Osteoblast (primary cell): Measurements from ENCODE around the gene RNF224. TPM values are rescaled to one million over a fixed set of nuclear protein-coding genes. Genes with fewer than 3 reads are reported as not detected.

Experiments used
- DNase-seq: peaks from one replicate; pipeline ENCODE4 v3.0.0; 2011; ENCODE audit warnings: low spot score, mixed read lengths; ENCODE audit not compliant: insufficient read length; ENCODE audit errors: missing footprints
- H2AFZ ChIP-seq: 2 replicates; pipeline ENCODE4 v1.6.0; 2011; ENCODE audit warnings: mild to moderate bottlenecking, low read length
- H3K27ac ChIP-seq: 2 replicates; pipeline ENCODE4 v1.5.1; 2011; ENCODE audit warnings: mild to moderate bottlenecking, low read depth, low read length, moderate library complexity
- H3K27me3 ChIP-seq: 2 replicates; pipeline ENCODE4 v1.6.0; 2012; ENCODE audit warnings: mild to moderate bottlenecking, control low read depth, inconsistent platforms, low read length, moderate library complexity; ENCODE audit not compliant: insufficient read depth
- H3K36me3 ChIP-seq: 2 replicates; pipeline ENCODE4 v1.5.1; 2011; ENCODE audit warnings: mild to moderate bottlenecking, low read length, control low read depth, moderate library complexity; ENCODE audit not compliant: insufficient read depth
- H3K4me1 ChIP-seq: 2 replicates; pipeline ENCODE4 v1.5.1; 2011; ENCODE audit warnings: mild to moderate bottlenecking, low read length, control low read depth, moderate library complexity; ENCODE audit not compliant: insufficient read depth
- H3K4me2 ChIP-seq: 2 replicates; pipeline ENCODE4 v1.6.0; 2011; ENCODE audit warnings: mild to moderate bottlenecking, low read length; ENCODE audit not compliant: insufficient read depth
- H3K4me3 ChIP-seq: fragments of 200-600 bp; sonication (generic); 3 replicates; pipeline ENCODE4 v1.5.1; 2012; ENCODE audit warnings: mild to moderate bottlenecking, low read length, inconsistent platforms; ENCODE audit not compliant: insufficient read depth
- H3K79me2 ChIP-seq: 2 replicates; pipeline ENCODE4 v1.6.0; 2012; ENCODE audit warnings: mild to moderate bottlenecking, low read length, control low read depth, inconsistent platforms; ENCODE audit not compliant: insufficient read depth
- H3K9me3 ChIP-seq: 2 replicates; pipeline ENCODE4 v1.5.1; 2011; ENCODE audit warnings: low read depth, low read length, control low read depth
- H4K20me1 ChIP-seq: 2 replicates; pipeline ENCODE4 v1.6.0; 2012; ENCODE audit warnings: mild to moderate bottlenecking, low read length, control low read depth; ENCODE audit not compliant: insufficient read depth
- total RNA-seq: library from RNA; depleted of rRNA; stranded (reverse); fragments of >200 nt; gene quantifications from 2 replicates; pipeline ENCODE4 v1.2.3, GENCODE V29; 2012
- TF ChIP-seq, protein P1 (sequence below): IDR thresholded peaks from 2 replicates; pipeline ENCODE4 v1.5.1; 2011; ENCODE audit warnings: mild to moderate bottlenecking, low read depth, low read length, moderate library complexity; ENCODE audit errors: extremely low read depth

The RNF224 gene
- total RNA-seq, 1 donor, result under 0.01 TPM

GRCh38 chr9:137216188-137216965, 10.9 kb upstream of the RNF224 start:
- no peaks in the 10 kb centered on the region for H3K79me2 ChIP-seq
- DNase-seq, result no peak
- TF ChIP-seq, protein P1, sequence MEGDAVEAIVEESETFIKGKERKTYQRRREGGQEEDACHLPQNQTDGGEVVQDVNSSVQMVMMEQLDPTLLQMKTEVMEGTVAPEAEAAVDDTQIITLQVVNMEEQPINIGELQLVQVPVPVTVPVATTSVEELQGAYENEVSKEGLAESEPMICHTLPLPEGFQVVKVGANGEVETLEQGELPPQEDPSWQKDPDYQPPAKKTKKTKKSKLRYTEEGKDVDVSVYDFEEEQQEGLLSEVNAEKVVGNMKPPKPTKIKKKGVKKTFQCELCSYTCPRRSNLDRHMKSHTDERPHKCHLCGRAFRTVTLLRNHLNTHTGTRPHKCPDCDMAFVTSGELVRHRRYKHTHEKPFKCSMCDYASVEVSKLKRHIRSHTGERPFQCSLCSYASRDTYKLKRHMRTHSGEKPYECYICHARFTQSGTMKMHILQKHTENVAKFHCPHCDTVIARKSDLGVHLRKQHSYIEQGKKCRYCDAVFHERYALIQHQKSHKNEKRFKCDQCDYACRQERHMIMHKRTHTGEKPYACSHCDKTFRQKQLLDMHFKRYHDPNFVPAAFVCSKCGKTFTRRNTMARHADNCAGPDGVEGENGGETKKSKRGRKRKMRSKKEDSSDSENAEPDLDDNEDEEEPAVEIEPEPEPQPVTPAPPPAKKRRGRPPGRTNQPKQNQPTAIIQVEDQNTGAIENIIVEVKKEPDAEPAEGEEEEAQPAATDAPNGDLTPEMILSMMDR, result no peak
- H2AFZ ChIP-seq, result no peak overlapping the region
- H3K27ac ChIP-seq, result no peak overlapping the region
- H3K36me3 ChIP-seq, result no peaks in the 10 kb centered on the region
- H4K20me1 ChIP-seq, result no peaks in the 10 kb centered on the region
- no peak overlapping the region for H3K4me2 ChIP-seq
- H3K4me3 ChIP-seq, result no peak overlapping the region
- peaks cover 15% of the 10 kb centered on the region for H3K4me1 ChIP-seq
- no peaks in the 10 kb centered on the region for H3K27me3 ChIP-seq
- no peaks in the 10 kb centered on the region for H3K9me3 ChIP-seq

DNA sequence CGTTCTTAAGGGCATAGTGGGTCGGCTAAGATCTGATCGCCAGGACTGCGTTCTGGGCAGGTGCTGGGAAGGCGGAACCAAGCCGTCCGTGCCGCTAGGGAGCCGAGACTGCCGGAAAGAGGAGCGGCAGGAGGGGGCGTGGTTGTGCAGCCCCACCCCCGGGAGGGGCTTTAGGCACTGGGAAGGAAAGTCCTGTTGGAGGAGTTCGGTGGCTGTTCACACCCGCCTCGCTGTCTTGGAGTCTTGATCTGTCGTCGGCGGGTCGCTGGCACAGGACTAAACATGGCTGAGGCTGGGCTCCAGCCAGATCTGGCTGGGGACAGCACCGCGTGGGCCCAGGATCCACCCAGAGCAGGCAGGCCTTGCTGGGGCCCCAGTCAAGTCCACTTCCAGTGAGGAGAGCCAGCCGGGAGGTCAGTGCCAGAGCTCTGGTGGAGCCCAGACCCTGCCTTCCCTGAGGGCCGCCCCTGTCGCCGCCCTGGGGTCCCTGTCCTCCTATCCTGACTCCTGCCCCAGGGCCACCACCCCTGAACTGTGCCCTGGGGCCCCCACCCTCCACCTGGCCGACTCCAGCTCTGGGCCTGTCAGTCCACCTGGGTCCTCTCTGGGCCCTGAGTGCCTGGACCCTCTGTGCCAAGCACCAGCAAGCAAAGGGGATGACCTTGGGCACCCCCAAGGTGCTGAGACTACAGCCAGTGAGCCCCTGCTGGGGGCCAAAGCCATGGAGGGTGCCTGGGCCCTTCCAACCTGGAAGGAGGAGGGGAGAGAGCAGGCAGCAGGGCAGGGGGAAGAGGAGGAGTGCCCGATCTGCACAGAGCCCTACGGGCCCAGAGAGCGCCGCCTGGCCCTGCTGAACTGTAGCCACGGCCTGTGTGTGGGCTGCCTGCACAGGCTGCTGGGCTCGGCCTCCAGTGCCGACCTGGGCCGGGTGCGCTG, 9.8 kb upstream of the RNF224 start:
- no peak for DNase-seq
- peaks cover 15% of the 10 kb centered on the region for H3K4me1 ChIP-seq
- no peak overlapping the region for H3K27ac ChIP-seq
- no peak overlapping the region for H3K4me3 ChIP-seq
- no peaks in the 10 kb centered on the region for H3K27me3 ChIP-seq
- H3K36me3 ChIP-seq, result no peaks in the 10 kb centered on the region
- no peaks in the 10 kb centered on the region for H3K9me3 ChIP-seq
- no peaks in the 10 kb centered on the region for H4K20me1 ChIP-seq
- TF ChIP-seq, protein P1, result no peak
- H3K79me2 ChIP-seq, result no peaks in the 10 kb centered on the region
- H3K4me2 ChIP-seq, result no peak overlapping the region
- no peak overlapping the region for H2AFZ ChIP-seq

GRCh38 chr9:137218212-137218753, 9.0 kb upstream of the RNF224 start:
- DNase-seq, result no peak
- no peak overlapping the region for H3K27ac ChIP-seq
- H3K36me3 ChIP-seq, result no peaks in the 10 kb centered on the region
- no peaks in the 10 kb centered on the region for H3K27me3 ChIP-seq
- no peaks in the 10 kb centered on the region for H3K79me2 ChIP-seq
- H3K4me2 ChIP-seq, result no peak overlapping the region
- TF ChIP-seq, protein P1, result no peak
- no peak overlapping the region for H3K4me3 ChIP-seq
- H3K4me1 ChIP-seq, result peaks cover 20% of the 10 kb centered on the region
- no peaks in the 10 kb centered on the region for H4K20me1 ChIP-seq
- no peak overlapping the region for H2AFZ ChIP-seq
- H3K9me3 ChIP-seq, result no peaks in the 10 kb centered on the region
